K562 treated with DMSO at 1 percent for 24 hours (cell line): ENCODE measurements around the gene RRAD. TPM values are rescaled to one million over a fixed set of nuclear protein-coding genes. Genes with fewer than 3 reads are reported as not detected.

Source experiments
- total RNA-seq: library from RNA; unstranded; fragments of 300-600 nt; gene quantifications from 2 replicates; pipeline ENCODE4 v1.2.3, GENCODE V29; 2022; ENCODE audit warnings: low read depth; ENCODE audit not compliant: insufficient read depth

The RRAD gene
- 8.4 and 10.3 TPM in 2 replicates for total RNA-seq

GRCh38 chr16:66925322-66925840 is at the start of gene RRAD:
RRAD (minus strand) TSS chr16:66925535; CDS start chr16:66925179, 356 bp downstream.

GRCh38 chr16:66961065-66961744 is 35.9 kb upstream of the RRAD start, which contains the start of gene CES3:
CES3 (plus strand) TSS chr16:66961266; CDS start chr16:66961308, 42 bp downstream.

GRCh38 chr16:66935314-66936011 is 10.1 kb upstream of the RRAD start, which contains the start of gene CES2:
CES2 (plus strand) TSS chr16:66935516; CDS start chr16:66935636, 120 bp downstream.

GRCh38 chr16:66934138-66934838 is 9.0 kb upstream of the RRAD start, which contains the start of gene CIAO2B:
CIAO2B (minus strand) TSS chr16:66934402; CDS start chr16:66934364, 38 bp downstream.

GRCh38 chr16:66918803-66919568 is 6.3 kb downstream of the RRAD start, which contains the start of gene CDH16:
CDH16 (minus strand) TSS chr16:66918885; CDS start chr16:66918065, 820 bp downstream.

GRCh38 chr16:66880288-66881013 is 44.9 kb downstream of the RRAD start, which contains the start of gene PDP2:
PDP2 (plus strand) TSS chr16:66880515; CDS start chr16:66884285, 3,770 bp downstream.

Other genes with a start within 250 kb of the RRAD start
- 17.1 and 19.1 TPM in 2 replicates for gene CMTM4, start 228.8 kb downstream of the RRAD start, total RNA-seq
- 21.9 and 24.1 TPM in 2 replicates for gene DYNC1LI2, start 173.9 kb downstream of the RRAD start, total RNA-seq
- not detected in 2 replicates for gene TERB1, start 124.0 kb downstream of the RRAD start, total RNA-seq
- gene NAE1, start 94.6 kb downstream of the RRAD start, total RNA-seq, result 53.3 and 63.5 TPM in 2 replicates
- not detected in 2 replicates for gene CA7, start 81.1 kb downstream of the RRAD start, total RNA-seq
- 6.1 and 7.6 TPM in 2 replicates for gene PDP2, start 45.0 kb downstream of the RRAD start, total RNA-seq
- gene CDH16, start 6.7 kb downstream of the RRAD start, total RNA-seq, result not detected in 2 replicates
- gene CIAO2B, start 8.9 kb upstream of the RRAD start, total RNA-seq, result 267 and 312 TPM in 2 replicates
- 28.3 and 28.7 TPM in 2 replicates for gene CES2, start 10.0 kb upstream of the RRAD start, total RNA-seq
- gene CES3, start 35.7 kb upstream of the RRAD start, total RNA-seq, result 1.00 and 1.3 TPM in 2 replicates
- gene CES4A, start 63.1 kb upstream of the RRAD start, total RNA-seq, result not detected in 2 replicates
- 74.8 and 77.4 TPM in 2 replicates for gene CBFB, start 103.6 kb upstream of the RRAD start, total RNA-seq
- 9.1 and 12.1 TPM in 2 replicates for gene PHAF1, start 184.4 kb upstream of the RRAD start, total RNA-seq
- gene B3GNT9, start 225.5 kb upstream of the RRAD start, total RNA-seq, result 8.1 and 8.9 TPM in 2 replicates
- gene TRADD, start 234.4 kb upstream of the RRAD start, total RNA-seq, result 65.4 and 73.5 TPM in 2 replicates
- 20.0 and 26.4 TPM in 2 replicates for gene FBXL8, start 234.4 kb upstream of the RRAD start, total RNA-seq
- 16.5 and 21.1 TPM in 2 replicates for gene HSF4, start 239.2 kb upstream of the RRAD start, total RNA-seq
- 23.2 and 28.7 TPM in 2 replicates for gene NOL3, start 245.0 kb upstream of the RRAD start, total RNA-seq